ENCODE data around the gene CCDC157.

- TF ChIP-seq TAF1 (IDR thresholded peaks at IDR 0.05; ENCODE audit: borderline replicate concordance, low read depth, low read length) (no peak), POLR2A (IDR thresholded peaks at IDR 0.05; ENCODE audit: low read depth, low read length) (no peak)
Measured at GRCh38 chr22:30354644-30355043, 2.2 kb upstream of the CCDC157 start.
